Retina (tissue), 1 donor: ENCODE results near the gene HINT2.
A peak's percentile ranks its signal among the peaks of the same experiment; 100 is the strongest.

Source experiments
- DNase-seq: peaks from one replicate; pipeline ENCODE4 v3.0.0-alpha.2; 2016

Gene HINT2

DNA sequence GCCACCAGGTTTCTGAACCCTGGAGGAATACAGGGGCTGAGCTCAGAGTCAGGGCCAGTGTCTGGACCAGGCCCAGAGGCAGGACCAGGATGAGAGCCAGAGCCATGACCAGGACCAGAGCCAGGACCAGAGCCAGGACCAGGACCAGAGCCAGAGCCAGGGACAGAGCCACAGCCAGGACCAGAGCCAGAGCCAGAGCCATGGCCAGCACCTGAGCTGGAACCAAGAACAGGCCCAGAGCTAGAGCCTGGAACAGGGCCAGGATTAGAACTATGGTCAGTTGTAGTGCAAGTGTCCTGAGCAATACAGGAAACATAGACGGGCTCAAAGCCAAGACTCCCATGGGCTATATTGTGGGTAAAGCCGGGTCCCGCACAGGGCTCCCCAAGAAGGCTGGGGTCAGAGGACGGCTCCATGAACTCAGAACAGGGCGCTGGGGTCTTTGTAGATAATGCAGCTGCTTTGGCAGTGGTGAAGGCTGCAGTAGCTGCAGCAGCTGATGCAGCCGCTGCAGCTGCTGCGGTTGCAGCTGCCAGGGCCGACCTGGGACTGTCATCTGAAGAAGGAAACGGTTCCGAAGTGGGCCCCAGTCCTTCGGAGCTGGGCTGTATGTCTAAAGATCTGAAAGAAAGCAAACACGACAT lies 3.3 kb downstream of the HINT2 start:
- DNase-seq, result no peak

DNA sequence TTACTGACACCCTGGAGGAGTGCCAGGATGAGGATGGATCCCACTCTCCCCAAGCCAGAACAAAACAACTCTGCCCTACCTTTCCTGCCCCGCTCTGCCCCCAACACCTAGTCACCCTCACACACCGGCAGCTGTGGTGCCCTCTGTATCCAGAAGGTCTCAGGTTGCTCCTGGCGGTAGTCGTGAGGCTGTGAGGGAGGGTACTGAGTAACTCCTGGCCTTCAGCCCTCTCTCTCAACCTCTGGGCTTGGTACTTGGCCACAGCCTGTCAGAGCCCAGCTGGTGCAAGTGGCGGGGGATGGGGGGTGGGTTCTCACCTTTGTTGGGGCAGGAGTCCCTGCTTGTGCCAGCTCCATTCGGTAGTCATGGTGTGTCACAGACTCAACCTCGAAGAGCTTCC lies 4.7 kb downstream of the HINT2 start:
- no peak for DNase-seq

DNA sequence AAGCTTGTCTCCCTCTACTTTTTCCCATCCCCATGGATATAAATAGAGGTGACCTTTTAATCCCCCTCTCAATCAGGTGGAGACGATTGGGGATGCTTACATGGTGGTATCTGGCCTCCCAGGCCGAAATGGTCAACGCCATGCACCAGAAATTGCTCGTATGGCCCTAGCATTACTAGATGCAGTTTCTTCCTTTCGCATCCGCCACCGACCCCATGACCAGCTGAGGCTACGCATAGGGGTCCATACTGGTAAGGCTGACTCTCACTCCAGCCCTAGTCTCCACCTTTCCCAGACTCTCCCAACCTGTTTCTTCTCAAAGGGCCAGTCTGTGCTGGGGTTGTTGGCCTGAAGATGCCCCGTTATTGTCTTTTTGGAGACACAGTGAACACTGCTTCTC lies 6.4 kb downstream of the HINT2 start:
- DNase-seq, result no peak

DNA sequence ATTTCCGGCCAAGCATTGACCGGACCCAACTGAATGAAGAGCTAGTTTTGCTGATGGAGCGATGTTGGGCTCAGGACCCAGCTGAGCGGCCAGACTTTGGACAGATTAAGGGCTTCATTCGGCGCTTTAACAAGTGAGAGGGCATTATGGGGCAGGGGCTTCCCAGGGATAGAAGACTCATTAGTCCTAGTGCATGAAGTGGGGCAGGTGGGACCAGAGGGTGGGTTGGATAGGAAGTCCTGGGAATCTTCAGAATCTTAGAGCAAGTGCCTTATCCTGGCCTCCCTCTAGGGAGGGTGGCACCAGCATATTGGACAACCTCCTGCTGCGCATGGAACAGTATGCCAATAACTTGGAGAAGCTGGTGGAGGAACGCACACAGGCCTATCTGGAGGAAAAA lies 8.7 kb downstream of the HINT2 start:
- DNase-seq, result no peak

DNA sequence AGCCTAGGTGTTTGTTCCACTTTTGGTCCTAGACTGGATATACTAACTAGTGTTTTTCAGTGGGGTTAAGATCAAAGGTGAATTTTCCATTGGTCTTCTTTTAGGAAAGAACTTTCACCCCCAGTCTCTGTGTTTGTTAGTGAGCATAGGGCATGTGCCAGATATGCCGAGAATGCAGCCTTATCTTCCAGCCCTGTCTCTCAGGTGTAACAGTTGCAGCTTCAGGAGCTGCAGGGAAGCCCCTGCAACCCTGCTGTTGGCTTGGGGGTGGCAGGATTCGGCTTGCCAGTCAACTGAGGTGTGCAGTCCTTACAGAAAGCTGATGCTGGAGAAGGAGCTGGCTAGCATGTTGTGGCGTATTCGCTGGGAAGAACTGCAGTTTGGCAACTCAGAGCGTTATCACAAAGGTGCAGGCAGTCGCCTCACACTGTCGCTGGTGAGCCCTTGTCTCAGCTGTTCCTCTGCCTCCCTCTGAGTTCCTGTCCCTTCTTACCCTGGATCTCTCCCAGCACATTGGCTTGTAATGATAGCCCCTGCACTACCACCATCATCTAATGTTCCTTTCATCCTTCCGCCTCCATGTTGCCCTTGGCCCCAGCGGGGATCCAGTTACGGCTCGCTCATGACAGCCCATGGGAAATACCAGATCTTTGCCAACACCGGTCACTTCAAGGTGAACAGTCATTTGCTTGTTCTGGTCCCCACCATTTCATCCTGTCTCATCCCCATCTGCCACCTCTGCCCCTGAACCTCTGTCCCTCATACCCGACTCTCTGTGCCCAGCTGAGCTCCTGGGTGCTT lies 13.3 kb downstream of the HINT2 start:
- no peak for DNase-seq

DNA sequence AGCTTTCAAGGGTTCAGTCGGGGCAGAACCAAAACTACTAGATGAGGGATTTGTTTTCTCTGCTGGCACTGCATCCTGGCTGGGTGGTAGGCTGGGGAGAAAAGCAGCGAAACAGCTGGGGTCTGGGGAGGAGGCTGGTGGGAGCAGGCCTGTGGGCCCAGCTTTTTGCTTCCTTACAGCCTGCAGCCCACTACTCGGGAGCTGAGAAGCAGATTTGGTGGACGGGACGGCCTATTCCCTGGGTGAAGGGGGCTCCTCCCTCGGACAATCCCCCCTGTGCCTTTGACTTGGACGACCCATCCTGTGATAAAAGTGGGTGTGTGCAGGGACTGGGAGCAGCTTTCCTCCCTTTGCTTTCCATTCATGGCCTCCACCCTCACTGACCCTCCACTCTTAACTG lies 14.3 kb downstream of the HINT2 start:
- DNase-seq, result no peak

DNA sequence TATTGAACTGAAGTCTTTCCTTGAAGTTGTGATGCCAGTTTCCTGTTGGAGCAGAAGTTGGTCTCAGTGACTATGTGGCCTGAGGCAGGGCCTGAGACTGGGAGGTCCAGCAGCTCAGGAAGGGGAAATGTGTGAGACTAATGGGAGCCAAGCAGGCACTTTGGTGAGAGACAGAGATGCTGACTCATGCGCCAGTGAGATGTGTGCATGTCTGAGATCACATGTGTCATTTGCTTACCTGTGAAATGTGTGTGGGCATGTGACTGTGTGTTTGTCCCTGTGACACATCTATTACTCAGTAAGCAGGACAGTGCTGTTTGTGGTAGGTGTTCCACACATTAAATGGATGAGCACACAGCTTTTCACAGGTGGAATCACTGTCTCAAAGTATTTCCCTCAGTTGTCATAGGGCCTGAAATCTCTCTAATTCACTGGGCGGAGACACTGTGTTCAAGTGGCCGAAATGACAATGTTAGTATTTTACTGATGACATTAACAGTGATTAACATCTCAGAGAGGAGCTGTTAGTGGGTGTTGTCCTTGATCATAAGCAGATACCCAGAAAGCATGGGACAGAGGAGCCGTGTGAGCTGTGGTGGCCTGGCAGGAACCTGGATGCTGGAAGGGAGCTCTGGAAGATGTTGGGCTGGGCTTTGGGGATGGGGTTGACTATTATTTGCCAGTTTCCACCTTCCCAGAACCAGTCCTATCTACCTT lies 16.0 kb downstream of the HINT2 start:
- no peak for DNase-seq

DNA sequence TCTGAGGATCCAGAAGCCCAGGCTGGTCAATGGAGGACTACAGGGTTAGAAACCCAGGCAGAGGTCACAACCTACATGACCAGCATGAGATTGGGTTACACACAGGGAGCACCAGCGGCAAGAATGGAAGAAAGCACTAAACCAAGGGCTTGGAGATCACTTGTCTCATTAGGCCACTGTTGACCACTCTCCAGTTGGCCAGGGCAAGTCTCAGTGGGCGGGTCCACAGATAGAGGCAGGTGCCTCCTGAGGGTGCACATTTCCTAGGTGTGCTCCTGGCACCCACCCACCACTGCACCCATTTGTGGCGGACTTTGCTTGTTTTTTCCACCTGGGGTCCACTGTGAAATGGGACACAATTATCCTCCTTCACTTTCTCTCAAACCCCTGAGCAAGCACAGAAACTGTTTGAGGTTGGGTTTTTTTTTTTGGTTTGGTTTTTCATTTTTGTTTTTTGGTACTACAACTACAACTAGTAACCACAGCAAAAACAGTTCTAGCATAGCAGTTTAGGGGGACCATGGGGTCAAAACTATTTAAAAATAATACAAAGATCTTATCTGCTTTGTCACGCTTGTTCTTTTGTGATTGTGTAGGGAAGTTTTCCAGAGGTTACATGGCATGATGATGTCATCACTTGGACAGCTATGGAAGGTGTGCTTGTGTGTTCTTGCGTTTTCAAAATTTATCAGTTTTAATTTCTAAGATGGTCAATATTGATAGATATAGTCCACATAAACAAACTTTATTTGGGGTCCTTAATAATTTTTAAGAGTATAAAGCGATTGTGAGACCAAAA lies 17.3 kb downstream of the HINT2 start:
- no peak for DNase-seq

DNA sequence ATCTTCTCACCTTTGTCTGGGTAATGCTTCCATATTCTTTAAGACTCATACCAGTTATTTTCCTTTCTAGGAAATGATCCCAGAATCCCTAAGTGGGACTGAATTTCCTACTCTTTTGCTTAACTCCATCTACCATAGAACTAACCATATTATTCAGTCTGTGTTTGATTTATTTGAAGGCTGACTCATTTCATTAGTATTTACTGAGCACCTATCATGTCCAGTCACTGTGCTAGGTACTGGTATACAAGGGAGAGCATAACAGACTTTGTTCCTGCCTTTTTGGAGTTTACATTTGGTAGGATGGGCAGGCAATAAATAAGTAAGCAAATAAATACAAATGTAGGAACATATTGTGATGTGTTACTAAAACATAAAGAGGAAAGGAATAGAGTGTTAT lies 19.1 kb downstream of the HINT2 start:
- DNase-seq, result no peak

DNA sequence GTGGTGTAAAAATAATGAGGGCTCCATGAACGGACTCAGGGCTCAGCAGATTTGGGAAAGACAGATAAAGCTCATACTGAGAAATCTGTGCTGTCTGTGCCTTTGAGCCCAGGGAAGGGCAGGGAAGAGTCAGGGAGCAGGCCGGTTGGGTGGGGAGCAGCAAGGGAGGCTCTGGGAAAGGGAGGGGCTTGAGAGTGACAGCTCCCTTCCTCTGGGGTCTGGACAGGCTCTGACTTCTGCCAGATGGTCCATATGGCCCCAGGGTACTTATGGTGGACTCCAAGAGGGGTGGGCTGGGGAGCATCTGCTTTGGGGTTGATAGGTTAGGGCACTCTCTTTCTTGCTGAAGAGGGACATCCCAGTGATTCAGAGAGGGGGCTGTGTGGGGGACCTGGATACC lies 21.4 kb downstream of the HINT2 start:
- DNase-seq, result peak; percentile 43

DNA sequence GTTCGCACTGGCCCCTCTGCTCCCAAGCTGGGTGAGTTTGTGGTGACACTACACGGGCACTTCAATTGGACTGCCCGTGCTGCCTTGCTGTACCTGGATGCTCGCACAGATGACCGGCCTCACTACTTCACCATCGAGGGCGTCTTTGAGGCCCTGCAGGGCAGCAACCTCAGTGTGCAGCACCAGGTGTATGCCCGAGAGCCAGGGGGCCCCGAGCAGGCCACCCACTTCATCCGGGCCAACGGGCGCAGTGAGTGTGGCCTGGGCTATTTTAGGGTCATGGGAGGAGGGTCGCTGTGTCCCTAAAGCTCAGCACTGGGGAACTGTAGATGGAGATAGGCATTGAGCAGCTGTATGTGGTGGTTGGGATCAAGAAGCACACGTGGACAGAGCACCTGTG lies 22.0 kb downstream of the HINT2 start:
- DNase-seq, result no peak

DNA sequence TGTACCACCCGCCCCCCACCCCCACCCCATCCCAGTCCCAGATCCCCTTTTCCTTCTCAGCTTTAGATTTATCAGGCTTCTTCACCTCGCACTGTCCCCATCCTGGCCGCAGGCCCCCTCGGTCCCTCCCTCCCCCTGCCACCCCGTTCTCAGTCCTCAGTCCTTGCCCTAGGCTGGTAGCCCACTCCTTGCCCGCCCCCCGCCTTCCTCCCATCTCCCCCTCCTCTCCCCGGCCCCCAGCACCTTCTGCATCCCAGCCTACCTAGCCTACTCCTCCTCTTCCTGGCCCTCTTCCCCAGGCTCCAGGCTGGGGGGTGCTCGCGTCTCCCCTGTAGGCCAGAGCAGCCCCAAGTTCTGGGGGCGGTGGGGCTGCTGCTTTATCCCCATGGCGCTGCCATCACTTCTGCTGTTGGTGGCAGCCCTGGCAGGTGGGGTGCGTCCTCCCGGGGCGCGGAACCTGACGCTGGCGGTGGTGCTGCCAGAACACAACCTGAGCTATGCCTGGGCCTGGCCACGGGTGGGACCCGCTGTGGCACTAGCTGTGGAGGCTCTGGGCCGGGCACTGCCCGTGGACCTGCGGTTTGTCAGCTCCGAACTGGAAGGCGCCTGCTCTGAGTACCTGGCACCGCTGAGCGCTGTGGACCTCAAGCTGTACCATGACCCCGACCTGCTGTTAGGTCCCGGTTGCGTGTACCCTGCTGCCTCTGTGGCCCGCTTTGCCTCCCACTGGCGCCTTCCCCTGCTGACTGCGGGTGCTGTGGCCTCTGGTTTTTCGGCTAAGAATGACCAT lies 22.6 kb downstream of the HINT2 start:
- DNase-seq, result peak; percentile 21

DNA sequence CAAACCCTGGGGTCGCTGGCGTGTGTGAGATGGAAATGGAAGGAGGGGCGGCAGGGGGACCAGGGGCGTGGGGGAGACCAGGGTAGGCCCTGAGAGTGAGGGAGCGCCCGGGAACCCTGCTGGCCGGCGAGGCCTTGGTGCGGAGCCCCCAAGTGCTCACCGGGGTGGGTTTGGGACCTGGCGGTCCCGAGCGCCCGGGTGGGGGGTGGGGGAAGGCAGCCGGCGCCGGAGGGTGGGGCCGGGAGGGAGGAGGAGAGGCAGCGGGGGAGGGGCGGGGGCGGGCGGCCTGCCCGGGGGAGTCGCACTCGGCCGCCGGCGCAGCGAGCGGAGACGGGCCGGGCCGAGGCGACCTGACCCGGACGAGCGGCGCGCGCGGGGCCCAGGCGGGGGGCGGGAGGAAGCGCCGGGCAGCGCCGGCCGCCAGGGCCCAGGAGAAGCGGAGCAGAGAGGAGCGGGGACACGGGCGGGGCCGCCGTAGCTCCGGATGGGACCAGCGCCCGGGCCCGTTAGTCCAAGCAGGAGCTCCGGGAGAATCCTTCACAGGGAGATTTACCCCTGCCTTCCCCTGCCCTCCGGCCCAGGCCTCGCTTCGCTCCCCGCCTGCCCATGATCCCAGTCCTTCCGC lies 23.4 kb downstream of the HINT2 start, which contains the start of gene NPR2:
Gene NPR2, plus strand, starts transcription at position 295 of the 625 bp plus-strand sequence. CDS start 818 bp downstream, outside the sequence.
- DNase-seq, result peak; percentile 62

DNA sequence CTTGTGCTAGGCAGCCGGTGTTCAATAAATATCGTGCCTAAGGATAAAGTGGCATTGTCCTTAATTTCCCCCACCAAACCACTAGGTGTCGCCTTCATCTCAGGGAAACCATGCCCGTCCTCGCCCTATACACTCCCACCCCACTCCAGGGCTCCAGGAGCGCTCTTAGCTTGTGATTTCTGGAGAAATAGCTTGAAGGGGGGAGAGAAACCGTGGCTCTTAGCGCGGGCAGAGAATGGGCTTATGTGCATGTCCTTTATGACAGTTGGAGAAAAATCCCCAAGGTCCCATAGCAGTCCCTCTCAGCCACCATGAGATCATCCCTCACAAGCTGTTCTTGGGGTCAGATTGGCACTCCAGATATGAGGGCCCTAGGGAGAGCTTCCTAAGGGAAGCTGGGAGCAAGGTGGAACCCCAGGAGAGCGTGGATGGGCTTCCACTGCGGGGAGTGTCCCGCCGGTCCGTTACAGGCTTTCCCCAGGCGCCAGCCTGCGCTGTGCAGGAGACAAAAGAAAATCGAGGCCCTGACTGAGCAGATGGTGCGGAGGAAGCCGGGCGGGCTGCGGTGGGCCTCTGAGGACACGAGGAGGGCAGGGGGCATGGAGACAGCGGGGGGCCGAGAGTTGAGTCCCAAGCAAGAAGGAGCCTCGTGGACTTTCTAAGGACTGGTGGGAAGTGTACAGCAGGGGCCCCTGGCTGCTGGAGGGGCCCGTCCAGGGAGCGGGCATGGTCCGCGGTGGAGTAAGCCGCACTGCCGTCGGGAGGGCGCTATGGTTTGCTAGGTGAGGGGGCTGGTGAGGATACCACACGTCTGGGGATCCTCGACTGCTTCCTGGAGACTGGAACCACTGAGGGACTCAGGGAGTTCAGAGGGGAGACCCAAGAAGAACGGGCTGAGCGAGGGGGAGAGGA lies 24.2 kb downstream of the HINT2 start:
- DNase-seq, result peak; percentile 90

DNA sequence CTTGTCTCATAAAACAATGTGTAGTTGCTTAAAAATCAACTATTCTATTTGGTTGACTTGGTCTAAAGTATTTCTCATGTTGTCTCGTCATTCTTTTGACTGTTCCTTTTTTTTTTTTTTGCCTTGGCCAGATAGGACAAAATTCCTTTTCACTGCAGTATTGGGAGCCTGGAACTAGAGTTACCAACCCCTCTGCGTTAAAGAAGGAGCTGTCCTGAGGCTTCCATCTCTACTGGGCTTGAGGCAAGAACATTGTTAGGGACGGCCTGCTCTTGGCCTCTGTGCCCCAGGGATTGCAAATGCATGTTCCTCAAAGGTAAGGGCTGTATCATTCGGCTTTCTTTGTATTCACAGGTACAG lies 24.8 kb downstream of the HINT2 start:
- DNase-seq, result no peak

DNA sequence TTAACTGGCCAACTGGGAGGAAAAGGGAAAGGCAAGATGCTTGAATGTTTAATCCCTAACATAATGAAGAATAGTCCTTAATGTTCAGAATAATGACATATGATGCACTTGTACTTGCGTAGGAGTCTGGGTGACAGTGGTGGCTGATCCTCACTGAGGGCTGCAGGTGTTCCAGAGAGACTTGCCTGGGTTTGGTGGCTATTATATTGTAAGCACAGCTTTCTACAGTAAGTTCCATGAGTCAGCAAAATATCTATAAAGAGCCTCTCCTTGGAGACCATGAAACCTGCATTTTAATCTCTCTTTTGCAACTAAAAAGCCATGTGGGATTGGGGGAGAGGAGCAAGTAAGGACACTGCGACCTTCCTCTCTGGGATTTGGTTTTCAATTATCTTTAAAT lies 25.3 kb downstream of the HINT2 start:
- DNase-seq, result no peak

DNA sequence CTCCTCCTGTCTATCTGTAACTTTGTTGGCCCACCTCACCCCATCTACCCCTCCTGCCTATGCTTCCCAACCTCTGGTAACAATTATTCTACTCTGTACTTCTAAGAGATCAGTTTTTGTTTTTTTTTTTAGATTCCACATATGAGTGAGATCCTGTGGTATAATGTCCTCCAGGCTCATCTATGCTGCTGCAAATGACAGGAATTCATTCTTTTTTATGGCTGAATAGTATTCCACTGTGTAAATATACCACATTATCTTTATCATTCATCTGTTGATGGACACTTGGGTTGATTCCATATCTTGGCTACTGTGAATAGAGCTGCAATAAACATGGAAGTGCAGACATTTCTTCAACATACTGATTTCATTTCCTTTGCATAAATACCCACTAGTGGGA lies 31.4 kb downstream of the HINT2 start:
- no peak for DNase-seq

DNA sequence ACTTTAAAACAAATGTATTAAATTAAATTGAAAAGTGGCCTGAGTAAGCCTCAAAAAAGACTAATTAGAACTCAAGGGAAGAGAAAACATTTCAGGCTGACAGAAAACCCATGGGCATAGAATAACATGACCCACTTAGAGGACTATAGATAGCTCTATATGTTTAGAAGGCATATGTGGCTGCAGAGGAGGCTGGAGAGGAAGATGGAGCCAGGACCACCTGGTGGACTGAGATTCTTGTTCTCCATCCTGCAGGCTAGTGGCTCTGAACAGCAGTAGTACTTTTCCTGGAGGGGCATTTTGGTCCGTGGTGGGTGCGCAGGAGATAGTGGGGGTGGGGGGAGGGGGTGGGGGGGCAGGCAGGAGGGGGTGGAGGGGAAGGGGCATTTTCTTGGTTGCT lies 33.8 kb downstream of the HINT2 start:
- DNase-seq, result no peak

DNA sequence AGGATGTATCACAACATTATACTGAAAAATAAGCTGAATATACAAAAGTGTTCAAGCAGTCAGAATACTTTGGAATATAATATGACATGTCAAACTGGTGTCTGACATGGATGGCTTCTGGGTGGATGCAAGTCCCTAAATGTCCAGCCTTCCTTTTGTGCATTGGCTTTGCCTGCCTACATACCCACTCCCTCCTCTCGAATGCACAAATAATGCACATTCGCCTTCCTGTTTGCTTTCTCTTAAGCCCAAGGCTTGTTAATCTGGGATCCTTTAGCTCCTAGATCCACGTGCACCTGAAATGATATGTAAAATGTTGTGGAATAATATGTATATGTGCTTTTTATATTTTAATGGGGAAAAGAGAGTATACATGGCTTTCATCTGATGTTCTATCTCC lies 36.3 kb downstream of the HINT2 start:
- DNase-seq, result no peak

DNA sequence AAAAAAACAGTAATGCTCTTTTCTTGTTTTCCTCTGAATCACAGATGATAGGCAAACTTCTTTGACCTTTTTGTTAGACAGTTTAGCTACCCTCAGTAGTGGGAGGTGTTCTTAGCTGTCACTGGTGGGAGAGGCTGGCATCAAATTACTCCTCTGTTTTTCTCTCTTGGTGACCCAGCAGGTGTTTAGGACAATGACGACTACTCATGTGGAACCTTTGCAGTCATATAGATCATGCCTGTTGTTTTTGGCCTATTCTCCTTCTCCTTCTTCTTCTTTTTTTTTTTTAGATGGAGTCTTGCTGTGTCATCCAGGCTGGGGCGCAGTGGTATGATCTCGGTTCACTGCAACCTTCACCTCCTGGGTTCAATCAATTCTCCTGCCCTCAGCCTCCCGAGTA lies 38.8 kb downstream of the HINT2 start:
- DNase-seq, result no peak
